GM23338 (cell line): ENCODE data around the gene CALM1. TPM values are rescaled to one million over a fixed set of nuclear protein-coding genes. Genes with fewer than 3 reads are reported as not detected.

ENCODE experiments used
- ATAC-seq: fragments of 200-7000 bp; cut with Tn5 transposase; 3 replicates; pipeline ENCODE4 v1.9.1; 2020
- DNase-seq: peaks from one replicate; pipeline ENCODE4 v3.0.0-alpha.2; 2015; ENCODE audit warnings: low spot score
- H2AFZ ChIP-seq: fragments of 200-600 bp; sonication (generic); 2 replicates; pipeline ENCODE4 v1.8.0; 2016; ENCODE audit warnings: antibody characterized with exemption, mild to moderate bottlenecking, moderate library complexity
- H3F3A ChIP-seq: fragments of 200-600 bp; sonication (generic); replicated peaks from 2 replicates; pipeline ENCODE4 v1.8.0; 2017; ENCODE audit warnings: antibody characterized with exemption, mixed run types, low read depth
- H3K27ac ChIP-seq: fragments of 200-600 bp; sonication (generic); 2 replicates; pipeline ENCODE4 v1.6.1; 2016; ENCODE audit warnings: low read depth
- H3K27me3 ChIP-seq: fragments of 200-600 bp; sonication (generic); 2 replicates; pipeline ENCODE4 v1.8.0; 2016; ENCODE audit warnings: mild to moderate bottlenecking, mixed run types, moderate library complexity; ENCODE audit not compliant: insufficient read depth
- H3K36me3 ChIP-seq: fragments of 200-600 bp; sonication (generic); 2 replicates; pipeline ENCODE4 v1.8.0; 2016; ENCODE audit warnings: mild to moderate bottlenecking; ENCODE audit not compliant: insufficient read depth
- H3K4me1 ChIP-seq: fragments of 200-600 bp; sonication (generic); 2 replicates; pipeline ENCODE4 v1.8.0; 2016; ENCODE audit warnings: mild to moderate bottlenecking, moderate library complexity; ENCODE audit not compliant: insufficient read depth
- H3K4me2 ChIP-seq: fragments of 200-600 bp; sonication (generic); 2 replicates; pipeline ENCODE4 v1.7.1; 2017; ENCODE audit warnings: mixed run types
- H3K4me3 ChIP-seq: fragments of 200-600 bp; sonication (generic); 2 replicates; pipeline ENCODE4 v1.6.1; 2016; ENCODE audit warnings: mixed run types
- H3K79me2 ChIP-seq: fragments of 200-600 bp; sonication (generic); replicated peaks from 2 replicates; pipeline ENCODE4 v1.8.0; 2017; ENCODE audit warnings: mild to moderate bottlenecking; ENCODE audit not compliant: insufficient read depth
- H3K9me2 ChIP-seq: fragments of 200-600 bp; sonication (generic); 2 replicates; pipeline ENCODE4 v1.8.0; 2017; ENCODE audit not compliant: insufficient read depth
- H4K20me1 ChIP-seq: fragments of 200-600 bp; sonication (generic); replicated peaks from 2 replicates; pipeline ENCODE4 v1.8.0; 2017; ENCODE audit warnings: mild to moderate bottlenecking; ENCODE audit not compliant: insufficient read depth
- H3K27ac Mint-ChIP-seq: 2 replicates; pipeline ENCODE4 v1.8.0; 2020; ENCODE audit warnings: inconsistent platforms, mild to moderate bottlenecking, moderate library complexity, mixed read lengths
- H3K27me3 Mint-ChIP-seq: 3 replicates; pipeline ENCODE4 v1.8.0; 2022; ENCODE audit warnings: low read depth, mild to moderate bottlenecking, moderate library complexity, mixed read lengths, inconsistent platforms; ENCODE audit not compliant: insufficient read depth, poor library complexity
- H3K36me3 Mint-ChIP-seq: 3 replicates; pipeline ENCODE4 v1.8.0; 2021; ENCODE audit warnings: low read depth, mild to moderate bottlenecking, inconsistent platforms, moderate library complexity, mixed read lengths
- H3K4me1 Mint-ChIP-seq: 3 replicates; pipeline ENCODE4 v1.8.0; 2020; ENCODE audit warnings: mild to moderate bottlenecking, inconsistent platforms, mixed read lengths
- H3K4me3 Mint-ChIP-seq: 3 replicates; pipeline ENCODE4 v1.8.0; 2021; ENCODE audit warnings: moderate library complexity, mild to moderate bottlenecking, inconsistent platforms, mixed read lengths
- H3K9me3 Mint-ChIP-seq: 3 replicates; pipeline ENCODE4 v1.8.0; 2020; ENCODE audit warnings: moderate library complexity, mild to moderate bottlenecking, inconsistent platforms, mixed read lengths
- CREB1 ChIP-seq: fragments of 250-450 bp; sonication (Bioruptor Pico); IDR thresholded peaks from 2 replicates; pipeline ENCODE4 v1.5.0; 2020; ENCODE audit warnings: low read depth, mild to moderate bottlenecking, moderate library complexity
- EZH2phosphoT487 ChIP-seq: fragments of 200-600 bp; sonication (generic); IDR thresholded peaks from one replicate; pipeline ENCODE4 v1.8.1; 2018; ENCODE audit warnings: antibody characterized with exemption; ENCODE audit not compliant: unreplicated experiment
- NANOG ChIP-seq: IDR thresholded peaks from 2 replicates; pipeline ENCODE4 v1.6.1; 2016; ENCODE audit warnings: antibody characterized with exemption, borderline replicate concordance
- POLR2AphosphoS5 ChIP-seq: IDR thresholded peaks from 2 replicates; pipeline ENCODE4 v1.6.1; 2016; ENCODE audit warnings: antibody characterized with exemption, low read depth
- ZNF114 ChIP-seq: fragments of 250-450 bp; sonication (Bioruptor Pico); IDR thresholded peaks from 2 replicates; pipeline ENCODE4 v1.5.0; 2020; ENCODE audit warnings: mild to moderate bottlenecking, moderate library complexity
- ZNF331 ChIP-seq: fragments of 250-450 bp; sonication (Bioruptor Pico); IDR thresholded peaks from 2 replicates; pipeline ENCODE4 v1.5.0; 2020; ENCODE audit warnings: low read depth, mild to moderate bottlenecking, moderate library complexity
- polyA plus RNA-seq: library from polyadenylated mRNA; unstranded; fragments of >200 nt; fragmentation: Nextera tagmentation; extraction: Ambion mirVana; gene quantifications from 2 replicates; pipeline ENCODE4 v1.2.1, GENCODE V29; 2016
- total RNA-seq: library from RNA; depleted of rRNA; stranded (reverse); fragments of >200 nt; shearing (Covaris generic); gene quantifications from 2 replicates; pipeline ENCODE4 v1.2.3, GENCODE V29; 2014
- TF ChIP-seq, protein P1 (sequence below): IDR thresholded peaks from 2 replicates; pipeline ENCODE4 v1.6.1; 2016; ENCODE audit warnings: antibody characterized with exemption
- TF ChIP-seq, protein P2 (sequence below): IDR thresholded peaks from one replicate; pipeline ENCODE4 v1.6.1; 2018; ENCODE audit warnings: antibody characterized with exemption; ENCODE audit not compliant: unreplicated experiment

Gene CALM1
- total and polyA plus RNA-seq, 2 experiments from 2014 or later: 308 to 2,024 TPM

DNA sequence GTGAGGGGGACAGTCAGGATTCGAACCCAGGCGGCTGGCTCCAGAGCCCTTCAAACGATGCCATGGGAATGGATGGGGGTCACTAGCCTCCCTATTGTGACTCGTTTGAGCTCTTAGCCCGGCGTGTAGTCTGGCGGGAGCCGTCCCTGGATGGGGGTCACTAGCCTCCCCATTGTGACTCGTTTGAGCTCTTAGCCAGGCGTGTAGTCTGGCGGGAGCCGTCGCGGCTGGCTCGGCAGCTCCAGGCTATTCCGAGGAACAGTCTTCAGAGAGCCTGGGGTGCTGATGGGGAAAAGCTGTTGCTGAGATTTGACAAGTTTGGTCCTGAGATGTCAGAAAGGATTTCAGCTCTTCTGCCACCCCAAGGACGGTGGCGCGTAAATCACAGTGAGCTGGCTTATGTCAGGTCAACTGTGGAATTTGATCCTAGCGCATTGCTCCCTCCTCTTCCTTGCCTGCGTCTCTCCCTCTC lies 58.3 kb downstream of the CALM1 start:
- H3K9me3 Mint-ChIP-seq: no peaks in the 10 kb centered on the region

DNA sequence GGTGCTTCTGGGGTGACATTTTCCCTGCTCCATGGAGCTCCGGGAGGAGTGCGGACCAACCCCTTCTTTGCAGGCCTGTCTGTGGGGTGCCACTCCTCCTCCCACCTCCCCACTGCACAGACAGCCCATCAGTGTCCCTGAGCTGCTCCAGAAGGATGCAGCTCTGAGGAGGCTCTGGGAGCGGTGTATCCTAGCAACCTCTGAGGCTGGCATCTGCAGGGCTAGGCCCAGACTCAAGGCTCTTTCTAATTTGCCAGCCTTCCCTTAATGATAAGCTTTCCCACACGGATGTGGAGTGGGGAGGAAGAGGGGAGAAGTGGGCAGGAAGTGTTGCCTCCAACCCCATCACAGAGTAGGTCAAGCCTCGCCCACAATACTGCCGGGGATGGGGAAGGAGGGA lies 59.7 kb downstream of the CALM1 start:
- H3K27me3 Mint-ChIP-seq: peaks cover 6% of the 10 kb centered on the region
- Histone ChIP-seq H3K9me2 (no peaks in the 10 kb centered on the region), H2AFZ (no peak overlapping the region), H4K20me1 (no peaks in the 10 kb centered on the region), H3F3A (no peaks in the 10 kb centered on the region), H3K4me2 (no peak overlapping the region), H3K27ac (no peak overlapping the region), H3K27me3 (no peaks in the 10 kb centered on the region), H3K4me3 (no peak overlapping the region), H3K36me3 (no peaks in the 10 kb centered on the region), H3K79me2 (no peaks in the 10 kb centered on the region), H3K4me1 (peaks cover 5% of the 10 kb centered on the region; the same call in 1 of the 2 replicates)
- DNase-seq (no peak), ATAC-seq (no peak)
- no peak overlapping the region for H3K4me3 Mint-ChIP-seq
- TF ChIP-seq NANOG (no peak), EZH2phosphoT487 (no peak), ZNF331 (no peak), POLR2AphosphoS5 (no peak), ZNF114 (no peak)
- TF ChIP-seq, protein P1, sequence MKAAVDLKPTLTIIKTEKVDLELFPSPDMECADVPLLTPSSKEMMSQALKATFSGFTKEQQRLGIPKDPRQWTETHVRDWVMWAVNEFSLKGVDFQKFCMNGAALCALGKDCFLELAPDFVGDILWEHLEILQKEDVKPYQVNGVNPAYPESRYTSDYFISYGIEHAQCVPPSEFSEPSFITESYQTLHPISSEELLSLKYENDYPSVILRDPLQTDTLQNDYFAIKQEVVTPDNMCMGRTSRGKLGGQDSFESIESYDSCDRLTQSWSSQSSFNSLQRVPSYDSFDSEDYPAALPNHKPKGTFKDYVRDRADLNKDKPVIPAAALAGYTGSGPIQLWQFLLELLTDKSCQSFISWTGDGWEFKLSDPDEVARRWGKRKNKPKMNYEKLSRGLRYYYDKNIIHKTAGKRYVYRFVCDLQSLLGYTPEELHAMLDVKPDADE: no peak
- TF ChIP-seq, protein P2, sequence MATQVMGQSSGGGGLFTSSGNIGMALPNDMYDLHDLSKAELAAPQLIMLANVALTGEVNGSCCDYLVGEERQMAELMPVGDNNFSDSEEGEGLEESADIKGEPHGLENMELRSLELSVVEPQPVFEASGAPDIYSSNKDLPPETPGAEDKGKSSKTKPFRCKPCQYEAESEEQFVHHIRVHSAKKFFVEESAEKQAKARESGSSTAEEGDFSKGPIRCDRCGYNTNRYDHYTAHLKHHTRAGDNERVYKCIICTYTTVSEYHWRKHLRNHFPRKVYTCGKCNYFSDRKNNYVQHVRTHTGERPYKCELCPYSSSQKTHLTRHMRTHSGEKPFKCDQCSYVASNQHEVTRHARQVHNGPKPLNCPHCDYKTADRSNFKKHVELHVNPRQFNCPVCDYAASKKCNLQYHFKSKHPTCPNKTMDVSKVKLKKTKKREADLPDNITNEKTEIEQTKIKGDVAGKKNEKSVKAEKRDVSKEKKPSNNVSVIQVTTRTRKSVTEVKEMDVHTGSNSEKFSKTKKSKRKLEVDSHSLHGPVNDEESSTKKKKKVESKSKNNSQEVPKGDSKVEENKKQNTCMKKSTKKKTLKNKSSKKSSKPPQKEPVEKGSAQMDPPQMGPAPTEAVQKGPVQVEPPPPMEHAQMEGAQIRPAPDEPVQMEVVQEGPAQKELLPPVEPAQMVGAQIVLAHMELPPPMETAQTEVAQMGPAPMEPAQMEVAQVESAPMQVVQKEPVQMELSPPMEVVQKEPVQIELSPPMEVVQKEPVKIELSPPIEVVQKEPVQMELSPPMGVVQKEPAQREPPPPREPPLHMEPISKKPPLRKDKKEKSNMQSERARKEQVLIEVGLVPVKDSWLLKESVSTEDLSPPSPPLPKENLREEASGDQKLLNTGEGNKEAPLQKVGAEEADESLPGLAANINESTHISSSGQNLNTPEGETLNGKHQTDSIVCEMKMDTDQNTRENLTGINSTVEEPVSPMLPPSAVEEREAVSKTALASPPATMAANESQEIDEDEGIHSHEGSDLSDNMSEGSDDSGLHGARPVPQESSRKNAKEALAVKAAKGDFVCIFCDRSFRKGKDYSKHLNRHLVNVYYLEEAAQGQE: no peak
- no peaks in the 10 kb centered on the region for H3K36me3 Mint-ChIP-seq
- peaks cover 12% of the 10 kb centered on the region for H3K4me1 Mint-ChIP-seq
- no peak overlapping the region for H3K27ac Mint-ChIP-seq
- no peaks in the 10 kb centered on the region for H3K9me3 Mint-ChIP-seq

More for the DNA sequence above, 58.3 kb downstream of the CALM1 start:
- Histone ChIP-seq H3K79me2 (no peaks in the 10 kb centered on the region), H2AFZ (peak overlapping the region; percentile 83), H3K4me3 (no peak overlapping the region), H3K27ac (no peak overlapping the region), H3K4me1 (peaks cover 5% of the 10 kb centered on the region; the same call in 1 of the 2 replicates), H3K9me2 (no peaks in the 10 kb centered on the region), H3K36me3 (no peaks in the 10 kb centered on the region), H3K4me2 (no peak overlapping the region), H3K27me3 (no peaks in the 10 kb centered on the region), H4K20me1 (no peaks in the 10 kb centered on the region), H3F3A (no peaks in the 10 kb centered on the region)
- ATAC-seq (no peak), DNase-seq (no peak)
- Mint-ChIP-seq H3K27ac (no peak overlapping the region), H3K4me1 (peaks cover 12% of the 10 kb centered on the region), H3K36me3 (no peaks in the 10 kb centered on the region), H3K4me3 (no peak overlapping the region), H3K27me3 (peaks cover 3% of the 10 kb centered on the region)
- TF ChIP-seq CREB1 (CRISPR knock-in tag): no peak
- TF ChIP-seq POLR2AphosphoS5: no peak
